Neural crest cell (in vitro differentiated cells): ENCODE measurements around the gene PRR18. TPM values are rescaled to one million over a fixed set of nuclear protein-coding genes. Genes with fewer than 3 reads are reported as not detected.

ENCODE experiments used
- DNase-seq: peaks from one replicate; pipeline ENCODE4 v3.0.0; 2021; ENCODE audit warnings: low read depth, mixed read lengths, low spot score
- H3K27ac Mint-ChIP-seq: one replicate; pipeline ENCODE4 v1.8.0; 2021; ENCODE audit warnings: mild to moderate bottlenecking, mixed read lengths; ENCODE audit not compliant: unreplicated experiment
- H3K27me3 Mint-ChIP-seq: 2 replicates; pipeline ENCODE4 v1.8.0; 2021; ENCODE audit warnings: low read depth, mild to moderate bottlenecking, mixed read lengths
- H3K36me3 Mint-ChIP-seq: 2 replicates; pipeline ENCODE4 v1.8.0; 2021; ENCODE audit warnings: low read depth, mild to moderate bottlenecking, mixed read lengths
- H3K4me1 Mint-ChIP-seq: 2 replicates; pipeline ENCODE4 v1.8.0; 2021; ENCODE audit warnings: mixed read lengths
- H3K4me3 Mint-ChIP-seq: one replicate; pipeline ENCODE4 v1.8.0; 2021; ENCODE audit warnings: mild to moderate bottlenecking, mixed read lengths
- H3K9me3 Mint-ChIP-seq: 2 replicates; pipeline ENCODE4 v1.8.0; 2021; ENCODE audit warnings: mixed read lengths
- total RNA-seq: library from RNA; stranded (reverse); gene quantifications from 2 replicates; pipeline ENCODE4 v1.2.1, GENCODE V29; 2021
- TF ChIP-seq, protein P1 (sequence below): fragments of 200-600 bp; sonication (generic); conservative IDR thresholded peaks from 2 replicates; pipeline ENCODE4 v1.5.0; 2021; ENCODE audit warnings: antibody characterized with exemption, mild to moderate bottlenecking

Gene PRR18
- total RNA-seq, 1 donor from 2014 or later, result 0.35 TPM

DNA sequence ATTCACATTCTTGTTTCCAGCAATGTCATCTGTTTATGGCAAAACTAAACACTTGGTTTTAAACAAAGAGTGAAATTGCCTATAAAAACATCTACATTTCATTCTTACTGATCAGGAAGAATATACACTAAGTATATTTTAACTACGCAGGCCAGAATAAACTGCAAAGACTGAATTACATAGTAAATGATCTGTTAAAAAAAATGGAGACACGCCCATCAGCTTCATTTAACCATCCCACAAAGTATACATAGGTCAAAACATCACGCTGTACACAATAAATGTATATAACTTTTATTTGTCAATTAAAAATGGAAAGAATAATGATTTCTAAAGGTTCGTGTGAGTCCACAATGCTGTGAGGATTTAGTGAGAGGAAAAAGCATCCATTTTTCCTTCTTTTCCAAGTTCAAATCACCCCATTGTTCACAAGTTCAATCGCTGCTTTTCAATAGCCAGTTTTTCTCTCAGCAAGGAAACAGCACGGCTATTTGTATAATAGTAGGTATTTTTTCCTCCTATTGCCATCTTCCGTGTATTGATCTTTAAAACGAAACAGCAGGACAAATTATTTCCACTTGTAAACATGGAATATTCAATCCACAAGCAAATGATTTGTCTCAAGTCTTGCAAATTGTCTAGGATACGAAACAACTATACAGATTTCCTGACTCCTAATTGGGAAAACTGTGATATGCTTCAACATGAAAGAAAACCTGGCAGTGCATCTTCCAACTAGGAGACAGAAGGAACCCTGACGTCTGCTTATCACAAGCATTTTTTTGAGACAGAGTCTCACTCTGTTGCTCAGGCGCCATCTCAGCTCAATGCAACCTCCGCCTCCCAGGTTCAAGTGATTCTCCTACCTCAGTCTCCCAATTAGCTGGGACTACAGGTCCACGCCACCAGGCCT is 23.6 kb upstream of the PRR18 start:
- no peaks in the 10 kb centered on the region for H3K27me3 Mint-ChIP-seq
- H3K4me1 Mint-ChIP-seq, result peaks cover 29% of the 10 kb centered on the region
- H3K9me3 Mint-ChIP-seq, result no peaks in the 10 kb centered on the region
- peaks cover 6% of the 10 kb centered on the region for H3K36me3 Mint-ChIP-seq
- no peak for DNase-seq
- TF ChIP-seq, protein P1, sequence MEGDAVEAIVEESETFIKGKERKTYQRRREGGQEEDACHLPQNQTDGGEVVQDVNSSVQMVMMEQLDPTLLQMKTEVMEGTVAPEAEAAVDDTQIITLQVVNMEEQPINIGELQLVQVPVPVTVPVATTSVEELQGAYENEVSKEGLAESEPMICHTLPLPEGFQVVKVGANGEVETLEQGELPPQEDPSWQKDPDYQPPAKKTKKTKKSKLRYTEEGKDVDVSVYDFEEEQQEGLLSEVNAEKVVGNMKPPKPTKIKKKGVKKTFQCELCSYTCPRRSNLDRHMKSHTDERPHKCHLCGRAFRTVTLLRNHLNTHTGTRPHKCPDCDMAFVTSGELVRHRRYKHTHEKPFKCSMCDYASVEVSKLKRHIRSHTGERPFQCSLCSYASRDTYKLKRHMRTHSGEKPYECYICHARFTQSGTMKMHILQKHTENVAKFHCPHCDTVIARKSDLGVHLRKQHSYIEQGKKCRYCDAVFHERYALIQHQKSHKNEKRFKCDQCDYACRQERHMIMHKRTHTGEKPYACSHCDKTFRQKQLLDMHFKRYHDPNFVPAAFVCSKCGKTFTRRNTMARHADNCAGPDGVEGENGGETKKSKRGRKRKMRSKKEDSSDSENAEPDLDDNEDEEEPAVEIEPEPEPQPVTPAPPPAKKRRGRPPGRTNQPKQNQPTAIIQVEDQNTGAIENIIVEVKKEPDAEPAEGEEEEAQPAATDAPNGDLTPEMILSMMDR, result no peak
- no peak overlapping the region for H3K27ac Mint-ChIP-seq
- H3K4me3 Mint-ChIP-seq, result no peak overlapping the region

DNA sequence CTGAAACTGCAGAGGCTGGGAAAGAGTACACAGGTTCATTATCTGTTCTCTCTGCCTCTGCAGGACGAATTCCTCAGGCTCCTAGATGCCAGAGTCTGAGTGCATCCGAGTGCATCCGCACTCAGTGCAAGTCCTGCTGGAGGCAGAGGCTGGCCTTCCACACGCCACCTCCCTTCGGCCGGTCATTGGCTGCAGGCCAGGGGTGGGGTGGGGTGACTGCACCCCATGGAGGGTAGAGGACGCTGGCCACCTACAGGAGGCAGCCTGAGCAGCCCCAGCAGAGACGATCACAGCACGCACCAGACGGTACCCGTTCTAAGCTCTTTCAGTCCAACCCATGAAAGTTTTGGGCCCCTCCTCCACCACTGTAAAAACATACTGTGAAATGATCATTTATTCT is 22.4 kb upstream of the PRR18 start:
- Mint-ChIP-seq H3K4me3 (peak overlapping the region; percentile 31), H3K27ac (peak overlapping the region; percentile 86), H3K9me3 (no peaks in the 10 kb centered on the region), H3K27me3 (no peaks in the 10 kb centered on the region), H3K36me3 (peaks cover 6% of the 10 kb centered on the region), H3K4me1 (peaks cover 29% of the 10 kb centered on the region)
- DNase-seq, result peak; percentile 36
- TF ChIP-seq, protein P1, result no peak

DNA sequence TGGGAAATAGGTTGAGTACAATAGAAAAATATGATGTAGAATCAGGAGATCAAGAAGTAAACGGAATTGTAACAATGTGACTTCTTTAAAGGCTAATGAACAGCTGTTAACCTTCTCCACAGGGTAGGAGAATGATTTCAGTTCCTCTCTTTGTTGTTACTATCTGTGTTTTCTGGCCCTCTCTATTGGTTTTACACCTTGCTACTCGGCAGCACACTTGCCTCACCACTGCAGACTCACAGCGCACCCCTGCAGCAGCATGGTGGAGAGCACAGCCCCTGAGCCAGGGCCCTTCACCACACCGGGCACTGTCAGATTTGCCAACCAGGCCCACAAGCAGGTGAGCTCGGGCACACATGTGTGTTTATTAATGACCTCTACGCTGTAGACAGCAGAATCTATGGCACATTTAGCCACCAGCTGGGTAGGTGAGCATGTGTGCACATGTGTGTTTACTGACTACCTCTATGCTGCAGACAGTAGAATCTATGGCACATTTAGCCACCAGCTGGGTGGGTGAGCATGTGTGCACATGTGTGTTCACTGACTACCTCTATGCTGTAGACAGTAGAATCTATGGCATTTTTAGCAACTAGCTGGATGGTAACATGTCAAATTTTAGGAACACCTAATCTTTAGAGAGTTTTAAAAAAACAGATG is 17.3 kb upstream of the PRR18 start:
- Mint-ChIP-seq H3K9me3 (no peaks in the 10 kb centered on the region), H3K36me3 (no peaks in the 10 kb centered on the region), H3K27ac (no peak overlapping the region), H3K4me1 (peaks cover 1% of the 10 kb centered on the region), H3K27me3 (no peaks in the 10 kb centered on the region), H3K4me3 (no peak overlapping the region)
- TF ChIP-seq, protein P1, result no peak
- DNase-seq, result no peak

DNA sequence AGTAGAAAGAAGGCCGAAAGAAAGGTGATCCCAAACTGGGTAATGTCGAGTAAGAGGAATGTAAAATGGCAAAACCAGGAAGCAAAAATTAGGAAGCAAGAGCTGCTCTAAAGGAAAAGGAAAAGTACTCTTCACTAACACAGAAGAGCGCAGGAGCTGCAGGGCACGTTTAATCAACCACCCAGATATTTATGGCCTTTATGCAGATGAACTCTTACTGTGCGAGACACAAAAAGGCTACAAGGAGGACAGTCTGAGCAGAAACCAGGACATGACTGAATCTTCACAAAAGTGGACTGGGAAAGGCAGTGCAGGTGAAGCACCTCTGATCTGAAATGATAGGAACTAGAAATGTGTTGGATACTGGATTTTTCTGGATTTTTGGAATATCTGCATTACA is 15.2 kb upstream of the PRR18 start:
- H3K27me3 Mint-ChIP-seq, result no peaks in the 10 kb centered on the region
- no peaks in the 10 kb centered on the region for H3K9me3 Mint-ChIP-seq
- H3K36me3 Mint-ChIP-seq, result no peaks in the 10 kb centered on the region
- DNase-seq, result no peak
- TF ChIP-seq, protein P1, result no peak
- no peak overlapping the region for H3K4me3 Mint-ChIP-seq
- no peaks in the 10 kb centered on the region for H3K4me1 Mint-ChIP-seq
- peak overlapping the region; percentile 3 for H3K27ac Mint-ChIP-seq

DNA sequence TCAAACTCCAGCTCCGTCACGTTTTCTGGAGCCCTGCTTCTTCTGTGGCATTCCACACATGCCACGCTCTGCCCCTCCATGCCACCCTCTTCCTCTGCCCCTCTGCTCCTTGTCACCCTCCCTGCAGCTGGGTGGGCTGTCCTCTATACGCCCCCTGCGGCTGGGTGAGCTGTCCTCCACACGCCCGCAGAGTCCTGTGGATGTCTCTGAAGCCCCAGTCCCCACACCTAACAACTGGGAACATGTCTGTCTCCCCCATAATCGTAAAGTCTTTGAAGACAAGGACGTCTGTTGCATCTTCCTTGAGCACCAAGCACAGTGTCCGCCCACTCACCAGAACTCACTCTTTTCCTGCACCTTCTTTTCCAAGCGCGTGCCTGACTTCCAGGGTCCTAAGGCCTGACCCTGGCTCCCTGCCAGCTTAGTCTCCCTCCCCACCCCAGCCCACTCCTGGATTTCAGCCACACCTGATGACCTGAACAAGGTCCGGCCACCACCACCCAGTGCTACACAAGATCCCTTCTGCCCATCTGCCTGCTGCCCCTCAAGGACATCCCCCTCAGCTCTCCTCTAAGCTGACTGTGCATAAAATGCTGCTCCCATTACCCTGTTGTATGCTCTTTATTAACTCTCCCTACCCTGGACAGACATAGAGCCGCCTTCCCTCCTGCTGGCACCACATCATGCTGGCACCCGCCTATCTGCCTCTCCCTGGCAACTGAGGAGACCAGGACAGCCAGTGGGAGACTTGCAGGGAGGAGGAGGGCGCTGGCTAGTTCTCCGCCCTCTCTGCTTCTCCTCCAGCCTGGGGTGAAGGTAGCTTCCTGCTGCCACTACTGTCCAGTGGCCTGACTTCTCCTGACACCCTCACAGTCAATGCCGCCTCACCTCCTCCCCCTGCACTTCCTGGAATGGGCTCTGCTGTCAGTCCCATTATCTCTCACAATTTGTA is 10.7 kb upstream of the PRR18 start:
- TF ChIP-seq, protein P1, result no peak
- Mint-ChIP-seq H3K4me1 (no peaks in the 10 kb centered on the region), H3K36me3 (no peaks in the 10 kb centered on the region), H3K9me3 (no peaks in the 10 kb centered on the region), H3K27ac (no peak overlapping the region), H3K27me3 (no peaks in the 10 kb centered on the region), H3K4me3 (no peak overlapping the region)
- DNase-seq, result no peak
